Measurements from ENCODE around the gene KRTAP13-3.

Gene KRTAP13-3

GRCh38 chr21:30391492-30392025, 34.2 kb downstream of the KRTAP13-3 start:
- TF ChIP-seq REST (IDR thresholded peaks at IDR 0.05; ENCODE audit: insufficient read depth in 1 of 2, low read depth in 2 of 2, low read length in 2 of 2) = no peak
- no peak for TF ChIP-seq POLR2AphosphoS5 (IDR thresholded peaks at IDR 0.05; ENCODE audit: low read depth, low read length)
- no peak for TF ChIP-seq TAF1 (IDR thresholded peaks at IDR 0.05; ENCODE audit: borderline replicate concordance, insufficient read depth, low read length)
- no peak for TF ChIP-seq FOXP2 (optimal IDR thresholded peaks at IDR 0.05; ENCODE audit: borderline replicate concordance, extremely low read depth, extremely low read length, insufficient read depth)
- TF ChIP-seq SIN3A (IDR thresholded peaks at IDR 0.05; ENCODE audit: borderline replicate concordance, insufficient read depth, low read length) = no peak

GRCh38 chr21:30382201-30382600, 43.5 kb downstream of the KRTAP13-3 start:
- no peak for TF ChIP-seq REST (IDR thresholded peaks at IDR 0.05; ENCODE audit: insufficient read depth in 1 of 2, low read depth in 2 of 2, low read length in 2 of 2)
- no peak for TF ChIP-seq POLR2AphosphoS5 (IDR thresholded peaks at IDR 0.05; ENCODE audit: low read depth, low read length)
- TF ChIP-seq FOXP2 (optimal IDR thresholded peaks at IDR 0.05; ENCODE audit: borderline replicate concordance, extremely low read depth, extremely low read length, insufficient read depth) = no peak
- TF ChIP-seq SIN3A (IDR thresholded peaks at IDR 0.05; ENCODE audit: borderline replicate concordance, insufficient read depth, low read length) = no peak
- TF ChIP-seq TAF1 (IDR thresholded peaks at IDR 0.05; ENCODE audit: borderline replicate concordance, insufficient read depth, low read length) = no peak
